Hepatocyte (in vitro differentiated cells): ENCODE results near the gene EGF. TPM values are rescaled to one million over a fixed set of nuclear protein-coding genes. Genes with fewer than 3 reads are reported as not detected.
"Not testable (repeated sequence)": the region's sequence is repeated elsewhere in the genome, so short reads cannot be mapped to it uniquely, and the experiment has no call there.

ENCODE experiments used
- DNase-seq: peaks from one replicate; pipeline ENCODE4 v3.0.0-alpha.2; 2016; ENCODE audit warnings: low spot score
- H2AFZ ChIP-seq: fragments of 200-600 bp; sonication (generic); 2 replicates; pipeline ENCODE4 v1.6.0; 2016; ENCODE audit warnings: antibody characterized with exemption, mild to moderate bottlenecking
- H3K27ac ChIP-seq: fragments of 200-600 bp; sonication (generic); 2 replicates; pipeline ENCODE4 v1.5.1; 2016; ENCODE audit warnings: mild to moderate bottlenecking
- H3K27me3 ChIP-seq: fragments of 200-600 bp; sonication (generic); 2 replicates; pipeline ENCODE4 v1.6.1; 2016
- H3K36me3 ChIP-seq: fragments of 200-600 bp; sonication (generic); replicated peaks from 2 replicates; pipeline ENCODE4 v1.5.1; 2016; ENCODE audit warnings: low read depth; ENCODE audit not compliant: insufficient read depth
- H3K4me1 ChIP-seq: fragments of 200-600 bp; sonication (generic); 2 replicates; pipeline ENCODE4 v1.5.1; 2016; ENCODE audit warnings: mild to moderate bottlenecking, moderate library complexity; ENCODE audit not compliant: insufficient read depth
- H3K4me2 ChIP-seq: fragments of 200-600 bp; sonication (generic); 2 replicates; pipeline ENCODE4 v1.6.0; 2016
- H3K4me3 ChIP-seq: fragments of 200-600 bp; sonication (generic); 2 replicates; pipeline ENCODE4 v1.5.1; 2016; ENCODE audit warnings: mild to moderate bottlenecking
- H3K79me2 ChIP-seq: fragments of 200-600 bp; sonication (generic); 2 replicates; pipeline ENCODE4 v1.6.0; 2017; ENCODE audit warnings: mild to moderate bottlenecking
- H3K9me2 ChIP-seq: fragments of 200-600 bp; sonication (generic); replicated peaks from 2 replicates; pipeline ENCODE4 v1.6.0; 2017; ENCODE audit warnings: mild to moderate bottlenecking; ENCODE audit not compliant: insufficient read depth
- H3K9me3 ChIP-seq: fragments of 200-600 bp; sonication (generic); 2 replicates; pipeline ENCODE4 v1.5.1; 2016; ENCODE audit warnings: low read depth, mild to moderate bottlenecking
- H4K20me1 ChIP-seq: fragments of 200-600 bp; sonication (generic); 2 replicates; pipeline ENCODE4 v1.6.0; 2016; ENCODE audit warnings: mild to moderate bottlenecking; ENCODE audit not compliant: insufficient read depth, poor library complexity, severe bottlenecking
- CTCF ChIP-seq: fragments of 200-600 bp; sonication (generic); IDR thresholded peaks from 2 replicates; pipeline ENCODE4 v1.5.1; 2016; ENCODE audit warnings: antibody characterized with exemption, mild to moderate bottlenecking; ENCODE audit not compliant: poor library complexity
- EZH2 ChIP-seq: fragments of 200-600 bp; sonication (generic); IDR thresholded peaks from 2 replicates; pipeline ENCODE4 v1.6.1; 2016; ENCODE audit warnings: antibody characterized with exemption, mild to moderate bottlenecking, borderline replicate concordance
- EZH2phosphoT487 ChIP-seq: fragments of 200-600 bp; sonication (generic); IDR thresholded peaks from one replicate; pipeline ENCODE4 v1.6.1; 2018; ENCODE audit warnings: antibody characterized with exemption, mild to moderate bottlenecking, low read depth, moderate library complexity; ENCODE audit not compliant: unreplicated experiment, severe bottlenecking
- WGBS: methylation state at CpG from one replicate; pipeline ENCODE4 v1.1.6; 2016; ENCODE audit warnings: low lambda C conversion rate; ENCODE audit errors: missing lambda C conversion rate; 5-methylcytosine and 5-hydroxymethylcytosine counted together
- polyA plus RNA-seq: library from polyadenylated mRNA; unstranded; fragments of >200 nt; fragmentation: Nextera tagmentation; extraction: Ambion mirVana; gene quantifications from 2 replicates; pipeline ENCODE4 v1.2.1, GENCODE V29; 2016
- total RNA-seq: library from RNA; depleted of rRNA; stranded (reverse); fragments of >200 nt; gene quantifications from 2 replicates; pipeline ENCODE4 v1.2.3, GENCODE V29; 2014

The EGF gene
- total and polyA plus RNA-seq, 2 experiments from 2014 or later = 5.0 to 18.0 TPM

- Histone ChIP-seq H3K9me2 (no peaks in the 10 kb centered on the region), H3K79me2 (no peaks in the 10 kb centered on the region), H4K20me1 (no peaks in the 10 kb centered on the region), H3K4me3 (no peak overlapping the region), H3K36me3 (no peaks in the 10 kb centered on the region), H3K9me3 (no peaks in the 10 kb centered on the region), H3K4me1 (no peaks in the 10 kb centered on the region), H3K27ac (no peak overlapping the region), H3K4me2 (no peak overlapping the region), H3K27me3 (no peaks in the 10 kb centered on the region), H2AFZ (no peak overlapping the region)
- 85% methylated on average over 1 of the region's 1 CpG for WGBS
- no peak for DNase-seq
- TF ChIP-seq CTCF = no peak
- no peak for TF ChIP-seq EZH2
- no peak for TF ChIP-seq EZH2phosphoT487
These were observed 37.6 kb upstream of the EGF start for GRCh38 chr4:109875106-109875505.

- H3K9me3 ChIP-seq, H3K4me3 ChIP-seq, H3K9me2 ChIP-seq, DNase-seq, H2AFZ ChIP-seq, H3K27ac ChIP-seq, H3K27me3 ChIP-seq, H3K4me2 ChIP-seq, H3K36me3 ChIP-seq, H3K4me1 ChIP-seq, H3K79me2 ChIP-seq, H4K20me1 ChIP-seq: not testable (repeated sequence)
- 100% methylated on average over 2 of the region's 2 CpGs for WGBS
These were observed 37.1 kb upstream of the EGF start for GRCh38 chr4:109875553-109875952.

GRCh38 chr4:109876634-109877265 is 35.9 kb upstream of the EGF start:
- Histone ChIP-seq H3K4me1 (no peaks in the 10 kb centered on the region), H3K27me3 (no peaks in the 10 kb centered on the region), H2AFZ (no peak overlapping the region), H3K9me2 (no peaks in the 10 kb centered on the region), H3K27ac (no peak overlapping the region), H4K20me1 (no peaks in the 10 kb centered on the region), H3K36me3 (no peaks in the 10 kb centered on the region), H3K4me2 (no peak overlapping the region), H3K79me2 (no peaks in the 10 kb centered on the region), H3K9me3 (no peaks in the 10 kb centered on the region), H3K4me3 (no peak overlapping the region)
- no peak for DNase-seq
- no peak for TF ChIP-seq CTCF
- 92% methylated on average over 2 of the region's 2 CpGs for WGBS

- Histone ChIP-seq H3K36me3 (no peaks in the 10 kb centered on the region), H3K27ac (no peak overlapping the region), H3K4me3 (no peak overlapping the region), H4K20me1 (no peaks in the 10 kb centered on the region), H2AFZ (no peak overlapping the region), H3K9me2 (no peaks in the 10 kb centered on the region), H3K4me1 (no peaks in the 10 kb centered on the region), H3K9me3 (no peaks in the 10 kb centered on the region), H3K27me3 (no peaks in the 10 kb centered on the region), H3K4me2 (no peak overlapping the region), H3K79me2 (no peaks in the 10 kb centered on the region)
- WGBS = 82% methylated on average over 3 of the region's 3 CpGs
- TF ChIP-seq EZH2 (no peak), CTCF (no peak), EZH2phosphoT487 (no peak)
- no peak for DNase-seq
These were observed 35.3 kb upstream of the EGF start for GRCh38 chr4:109877400-109877799.
